Chondrocyte (in vitro differentiated cells): ENCODE results near the gene C1QTNF12. TPM values are rescaled to one million over a fixed set of nuclear protein-coding genes. Genes with fewer than 3 reads are reported as not detected.
A peak's percentile ranks its signal among the peaks of the same experiment; 100 is the strongest.

Source experiments
- DNase-seq: peaks from one replicate; pipeline ENCODE4 v3.0.0; 2021; ENCODE audit warnings: mixed read lengths, low spot score
- H3K27ac Mint-ChIP-seq: one replicate; pipeline ENCODE4 v1.8.0; 2021; ENCODE audit warnings: mild to moderate bottlenecking, moderate library complexity, mixed read lengths; ENCODE audit not compliant: unreplicated experiment
- H3K27me3 Mint-ChIP-seq: 2 replicates; pipeline ENCODE4 v1.8.0; 2021; ENCODE audit warnings: low read depth, mixed read lengths
- H3K36me3 Mint-ChIP-seq: 2 replicates; pipeline ENCODE4 v1.8.0; 2021; ENCODE audit warnings: low read depth, mixed read lengths
- H3K4me1 Mint-ChIP-seq: 2 replicates; pipeline ENCODE4 v1.8.0; 2021; ENCODE audit warnings: low read depth, mild to moderate bottlenecking, mixed read lengths
- H3K4me3 Mint-ChIP-seq: one replicate; pipeline ENCODE4 v1.8.0; 2021; ENCODE audit warnings: mild to moderate bottlenecking, moderate library complexity, mixed read lengths; ENCODE audit not compliant: unreplicated experiment
- H3K9me3 Mint-ChIP-seq: 2 replicates; pipeline ENCODE4 v1.8.0; 2021; ENCODE audit warnings: low read depth, mixed read lengths
- total RNA-seq: library from RNA; stranded (reverse); gene quantifications from 3 replicates; pipeline ENCODE4 v1.2.1, GENCODE V29; 2021
- TF ChIP-seq, protein P1 (sequence below): fragments of 200-600 bp; sonication (generic); IDR thresholded peaks from 2 replicates; pipeline ENCODE4 v1.5.0; 2021; ENCODE audit warnings: antibody characterized with exemption, mild to moderate bottlenecking, moderate library complexity

C1QTNF12 gene
- total RNA-seq, 1 donor from 2014 or later = 1.3 TPM

GRCh38 chr1:1267488-1268283, 21.2 kb upstream of the C1QTNF12 start:
- H3K36me3 Mint-ChIP-seq = peaks cover 6% of the 10 kb centered on the region
- DNase-seq = no peak
- TF ChIP-seq, protein P1, sequence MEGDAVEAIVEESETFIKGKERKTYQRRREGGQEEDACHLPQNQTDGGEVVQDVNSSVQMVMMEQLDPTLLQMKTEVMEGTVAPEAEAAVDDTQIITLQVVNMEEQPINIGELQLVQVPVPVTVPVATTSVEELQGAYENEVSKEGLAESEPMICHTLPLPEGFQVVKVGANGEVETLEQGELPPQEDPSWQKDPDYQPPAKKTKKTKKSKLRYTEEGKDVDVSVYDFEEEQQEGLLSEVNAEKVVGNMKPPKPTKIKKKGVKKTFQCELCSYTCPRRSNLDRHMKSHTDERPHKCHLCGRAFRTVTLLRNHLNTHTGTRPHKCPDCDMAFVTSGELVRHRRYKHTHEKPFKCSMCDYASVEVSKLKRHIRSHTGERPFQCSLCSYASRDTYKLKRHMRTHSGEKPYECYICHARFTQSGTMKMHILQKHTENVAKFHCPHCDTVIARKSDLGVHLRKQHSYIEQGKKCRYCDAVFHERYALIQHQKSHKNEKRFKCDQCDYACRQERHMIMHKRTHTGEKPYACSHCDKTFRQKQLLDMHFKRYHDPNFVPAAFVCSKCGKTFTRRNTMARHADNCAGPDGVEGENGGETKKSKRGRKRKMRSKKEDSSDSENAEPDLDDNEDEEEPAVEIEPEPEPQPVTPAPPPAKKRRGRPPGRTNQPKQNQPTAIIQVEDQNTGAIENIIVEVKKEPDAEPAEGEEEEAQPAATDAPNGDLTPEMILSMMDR = no peak
- no peak overlapping the region for H3K4me3 Mint-ChIP-seq
- peak overlapping the region; percentile 69 for H3K27ac Mint-ChIP-seq
- no peaks in the 10 kb centered on the region for H3K27me3 Mint-ChIP-seq
- no peaks in the 10 kb centered on the region for H3K9me3 Mint-ChIP-seq
- peaks cover 52% of the 10 kb centered on the region for H3K4me1 Mint-ChIP-seq

GRCh38 chr1:1264868-1265272, 18.3 kb upstream of the C1QTNF12 start:
- Mint-ChIP-seq H3K27me3 (no peaks in the 10 kb centered on the region), H3K27ac (peak overlapping the region; percentile 98), H3K9me3 (no peaks in the 10 kb centered on the region), H3K36me3 (peaks cover 18% of the 10 kb centered on the region), H3K4me3 (peak overlapping the region; percentile 24), H3K4me1 (peaks cover 31% of the 10 kb centered on the region)
- DNase-seq = no peak
- TF ChIP-seq, protein P1 = peak; percentile 82

DNA sequence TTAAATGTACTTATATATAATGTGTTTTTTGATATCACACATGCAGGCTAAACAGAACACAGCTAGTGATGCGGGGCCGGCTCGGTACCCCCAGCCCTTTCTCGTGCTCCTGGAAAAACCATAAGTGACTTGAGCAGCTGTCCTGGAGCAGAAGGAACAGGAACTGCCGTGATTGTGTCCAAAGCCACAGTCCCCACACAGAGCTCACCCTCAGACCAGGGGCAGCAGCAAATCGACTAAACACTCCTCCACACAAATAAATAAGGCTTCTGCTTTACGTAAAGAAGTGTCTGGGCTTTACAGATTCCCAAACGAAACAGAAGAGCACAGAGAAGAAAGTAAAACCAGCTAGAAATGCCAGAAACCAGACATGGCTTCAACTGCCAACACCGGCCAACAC, 17.5 kb upstream of the C1QTNF12 start:
- H3K4me1 Mint-ChIP-seq = peaks cover 29% of the 10 kb centered on the region
- no peaks in the 10 kb centered on the region for H3K9me3 Mint-ChIP-seq
- H3K4me3 Mint-ChIP-seq = no peak overlapping the region
- peaks cover 23% of the 10 kb centered on the region for H3K36me3 Mint-ChIP-seq
- DNase-seq = no peak
- H3K27me3 Mint-ChIP-seq = no peaks in the 10 kb centered on the region
- TF ChIP-seq, protein P1 = no peak
- peak overlapping the region; percentile 98 for H3K27ac Mint-ChIP-seq

GRCh38 chr1:1262758-1263157, 16.2 kb upstream of the C1QTNF12 start:
- no peak overlapping the region for H3K4me3 Mint-ChIP-seq
- H3K36me3 Mint-ChIP-seq = peaks cover 25% of the 10 kb centered on the region
- no peaks in the 10 kb centered on the region for H3K27me3 Mint-ChIP-seq
- DNase-seq = no peak
- H3K4me1 Mint-ChIP-seq = peaks cover 29% of the 10 kb centered on the region
- H3K27ac Mint-ChIP-seq = no peak overlapping the region
- no peaks in the 10 kb centered on the region for H3K9me3 Mint-ChIP-seq
- TF ChIP-seq, protein P1 = no peak

DNA sequence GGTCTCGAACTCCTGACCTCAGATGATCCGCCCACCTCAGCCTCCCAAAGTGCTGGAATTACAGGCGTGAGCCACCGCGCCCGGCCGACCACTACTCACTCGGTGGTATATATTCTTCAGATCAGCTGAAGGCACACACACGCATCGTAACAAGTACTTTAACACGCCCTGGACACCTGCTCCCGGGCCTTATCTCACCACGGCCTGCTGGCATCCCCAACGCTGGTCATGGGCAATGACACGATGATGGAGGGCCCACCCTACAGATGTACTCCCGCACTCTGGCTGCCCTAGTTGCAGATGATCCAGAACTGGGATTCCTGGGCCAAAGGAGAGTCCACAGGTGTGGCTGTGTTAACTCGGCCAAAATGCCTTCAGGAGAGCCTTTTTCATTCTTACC, 15.5 kb upstream of the C1QTNF12 start:
- Mint-ChIP-seq H3K9me3 (no peaks in the 10 kb centered on the region), H3K36me3 (peaks cover 26% of the 10 kb centered on the region), H3K4me1 (peaks cover 29% of the 10 kb centered on the region), H3K4me3 (no peak overlapping the region), H3K27me3 (no peaks in the 10 kb centered on the region), H3K27ac (no peak overlapping the region)
- TF ChIP-seq, protein P1 = no peak
- DNase-seq = no peak
